ENCODE measurements around the gene SCAPER.
"Not testable (repeated sequence)": the region's sequence is repeated elsewhere in the genome, so short reads cannot be mapped to it uniquely, and the experiment has no call there.

SCAPER gene

GRCh38 chr15:76913737-76914136 lies 8.6 kb upstream of the SCAPER start:
- DNase-seq (ENCODE audit: low spot score) = no peak

- no peak for DNase-seq (ENCODE audit: low spot score)
These were observed 7.3 kb upstream of the SCAPER start for GRCh38 chr15:76912430-76912829.

- DNase-seq (ENCODE audit: low spot score) = no peak
These were observed 715 bp upstream of the SCAPER start for GRCh38 chr15:76905855-76906254.

GRCh38 chr15:76904461-76905012 lies 603 bp downstream of the SCAPER start:
- DNase-seq (ENCODE audit: low spot score) = no peak

- no peak for DNase-seq (ENCODE audit: low spot score)
These were observed 1.9 kb downstream of the SCAPER start for GRCh38 chr15:76903251-76903681.

- DNase-seq (ENCODE audit: low spot score) = no peak
These were observed 3.2 kb downstream of the SCAPER start for GRCh38 chr15:76901965-76902364.

GRCh38 chr15:76899931-76900310 lies 5.2 kb downstream of the SCAPER start:
- not testable (repeated sequence) for DNase-seq (ENCODE audit: low spot score)

GRCh38 chr15:76899176-76899930 lies 5.8 kb downstream of the SCAPER start:
- not testable (repeated sequence) for DNase-seq (ENCODE audit: low spot score)

- no peak for DNase-seq (ENCODE audit: low spot score)
These were observed 7.0 kb downstream of the SCAPER start for GRCh38 chr15:76898102-76898501.

- no peak for DNase-seq (ENCODE audit: low spot score)
These were observed 11.0 kb downstream of the SCAPER start for GRCh38 chr15:76894174-76894573.

- not testable (repeated sequence) for DNase-seq (ENCODE audit: low spot score)
These were observed 12.3 kb downstream of the SCAPER start for GRCh38 chr15:76892836-76893235.

- not testable (repeated sequence) for DNase-seq (ENCODE audit: low spot score)
These were observed 17.6 kb downstream of the SCAPER start for GRCh38 chr15:76887280-76888141.

- DNase-seq (ENCODE audit: low spot score) = no peak
These were observed 19.9 kb downstream of the SCAPER start for GRCh38 chr15:76885212-76885611.

GRCh38 chr15:76875911-76876310 lies 29.2 kb downstream of the SCAPER start:
- DNase-seq (ENCODE audit: low spot score) = no peak

GRCh38 chr15:76873066-76873465 lies 32.1 kb downstream of the SCAPER start:
- DNase-seq (ENCODE audit: low spot score) = not testable (repeated sequence)

GRCh38 chr15:76871930-76872329 lies 33.2 kb downstream of the SCAPER start:
- DNase-seq (ENCODE audit: low spot score) = no peak

- DNase-seq (ENCODE audit: low spot score) = no peak
These were observed 36.4 kb downstream of the SCAPER start for GRCh38 chr15:76868740-76869139.

- DNase-seq (ENCODE audit: low spot score) = no peak
These were observed 38.3 kb downstream of the SCAPER start for GRCh38 chr15:76866716-76867321.

- DNase-seq (ENCODE audit: low spot score) = no peak
These were observed 39.1 kb downstream of the SCAPER start for GRCh38 chr15:76866008-76866407.

- no peak for DNase-seq (ENCODE audit: low spot score)
These were observed 39.6 kb downstream of the SCAPER start for GRCh38 chr15:76865548-76865991.

GRCh38 chr15:76864586-76864985 lies 40.6 kb downstream of the SCAPER start:
- no peak for DNase-seq (ENCODE audit: low spot score)

- no peak for DNase-seq (ENCODE audit: low spot score)
These were observed 41.4 kb downstream of the SCAPER start for GRCh38 chr15:76863693-76864092.

Measured in hematopoietic multipotent progenitor cell treated with erythropoietin and hydrocortisone succinate and interleukin-3 and kit ligand, for 17 days (in vitro differentiated cells).